Natural killer cell (primary cell): Measurements from ENCODE around the gene MECP2. TPM values are rescaled to one million over a fixed set of nuclear protein-coding genes. Genes with fewer than 3 reads are reported as not detected.
"Not testable (repeated sequence)": the region's sequence is repeated elsewhere in the genome, so short reads cannot be mapped to it uniquely, and the experiment has no call there.

Experiments used
- ATAC-seq, 3 donors: fragments of 150-1000 bp in 2 of 3; fragments of 200-7000 bp in 1 of 3; cut with Tn5 transposase; 1 replicate in 1 of 3; 2 replicates in 2 of 3; pipeline ENCODE4 v1.10.0; 2021; ENCODE audit warnings: mild to moderate bottlenecking in 2 of 3, moderate library complexity in 2 of 3
- DNase-seq, 2 donors: peaks; one replicate each; pipeline versions ENCODE4 v3.0.0 to v3.0.0-alpha.2; 2013 to 2021; ENCODE audit warnings: mixed read lengths in 1 of 2
- H3K27ac ChIP-seq: one replicate; pipeline ENCODE4 v1.5.1; 2013; ENCODE audit warnings: mild to moderate bottlenecking, low read length
- H3K27me3 ChIP-seq: one replicate; pipeline ENCODE4 v1.6.1; 2013; ENCODE audit warnings: low read length; ENCODE audit not compliant: control insufficient read depth, insufficient read depth
- H3K36me3 ChIP-seq: one replicate; pipeline ENCODE4 v1.6.1; 2013; ENCODE audit warnings: low read length; ENCODE audit not compliant: control insufficient read depth, insufficient read depth
- H3K4me1 ChIP-seq: one replicate; pipeline ENCODE4 v1.6.1; 2013; ENCODE audit warnings: low read length; ENCODE audit not compliant: control insufficient read depth, insufficient read depth
- H3K4me3 ChIP-seq: one replicate; pipeline ENCODE4 v1.5.1; 2013; ENCODE audit warnings: low read length
- H3K9me3 ChIP-seq: one replicate; pipeline ENCODE4 v1.6.1; 2013; ENCODE audit warnings: low read length; ENCODE audit not compliant: control insufficient read depth, insufficient read depth
- H3K27ac Mint-ChIP-seq, 2 donors: one replicate each; pipeline ENCODE4 v1.8.0; 2022; ENCODE audit warnings: mild to moderate bottlenecking in 2 of 2, mixed read lengths in 2 of 2, moderate library complexity in 1 of 2
- H3K27me3 Mint-ChIP-seq, 2 donors: one replicate each; pipeline ENCODE4 v1.8.0; 2022; ENCODE audit warnings: low read depth in 2 of 2, mixed read lengths in 2 of 2
- H3K36me3 Mint-ChIP-seq: one replicate; pipeline ENCODE4 v1.8.0; 2022; ENCODE audit warnings: mixed read lengths
- H3K4me1 Mint-ChIP-seq, 2 donors: one replicate each; pipeline ENCODE4 v1.8.0; 2022; ENCODE audit warnings: mixed read lengths in 2 of 2
- H3K4me3 Mint-ChIP-seq: one replicate; pipeline ENCODE4 v1.8.0; 2022; ENCODE audit warnings: mild to moderate bottlenecking, moderate library complexity, mixed read lengths
- H3K9me3 Mint-ChIP-seq, 2 donors: one replicate each; pipeline ENCODE4 v1.8.0; 2022; ENCODE audit warnings: mixed read lengths in 2 of 2
- CTCF ChIP-seq: fragments of 200-600 bp; IDR thresholded peaks from one replicate; pipeline ENCODE4 v1.8.0; 2022; ENCODE audit warnings: antibody characterized with exemption
- whole genome bisulfite sequencing: methylation state at CpG from one replicate; pipeline ENCODE4 v1.1.7; 2013; ENCODE audit warnings: missing lambda C conversion rate; ENCODE audit not compliant: insufficient coverage; 5-methylcytosine and 5-hydroxymethylcytosine counted together
- intact Hi-C: fragments of 100-400 bp; cut with micrococcal nuclease; formaldehyde crosslinking; loops from one replicate; pipeline ENCODE4 v1.14.2; 2022
- total RNA-seq, 4 donors: library from RNA; stranded (reverse); fragments of 120-200 nt in 1 of 4; gene quantifications; one replicate each; pipeline versions ENCODE4 v1.2.3 to v1.2.4, GENCODE V29; 2013 to 2022

Gene MECP2
- total RNA-seq, 3 donors from 2014 or later (not counting 1 experiment from before 2014, with no cell fraction given) = 177 to 198 (median 182) TPM

DNA sequence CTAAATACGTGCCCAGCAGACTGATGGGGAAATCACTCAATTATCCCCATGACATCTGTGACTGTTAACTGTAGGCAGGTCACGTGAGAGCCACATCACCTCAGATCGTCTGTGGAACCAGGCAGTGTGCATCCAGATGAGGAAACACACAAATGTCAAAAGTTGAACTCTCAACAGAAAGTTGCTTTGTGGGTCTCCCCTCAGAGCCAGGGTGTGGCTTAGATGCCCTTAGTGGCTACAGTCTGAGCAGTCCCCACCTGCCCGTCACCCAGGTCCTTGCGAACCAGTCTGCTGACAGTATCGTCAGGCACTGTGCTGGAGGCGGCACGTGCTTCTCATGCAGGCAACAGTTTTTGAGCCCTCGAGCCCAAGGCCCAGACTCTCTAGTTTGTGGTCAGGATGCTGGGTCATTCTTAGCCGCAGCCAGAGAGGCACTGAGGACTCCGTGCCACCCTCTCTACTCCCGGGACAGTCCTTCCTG, 114.2 kb downstream of the MECP2 start:
- 45% methylated on average over 12 of the region's 12 CpGs for WGBS
- no peak for TF ChIP-seq CTCF
- DNase-seq = peak in 1 of 2 donors; percentile 49
- H3K4me3 Mint-ChIP-seq = no peak overlapping the region
- Histone ChIP-seq H3K9me3 (no peaks in the 10 kb centered on the region), H3K4me3 (no peak overlapping the region), H3K27me3 (no peaks in the 10 kb centered on the region), H3K36me3 (no peaks in the 10 kb centered on the region), H3K4me1 (peaks cover 67% of the 10 kb centered on the region), H3K27ac (peak overlapping the region; percentile 42)
- peaks cover 0 to 6% of the 10 kb centered on the region in 2 donors for H3K27me3 Mint-ChIP-seq
- intact Hi-C loops = no loop called here
- no peaks in the 10 kb centered on the region for H3K36me3 Mint-ChIP-seq
- peaks cover 19 to 26% of the 10 kb centered on the region in 2 donors for H3K4me1 Mint-ChIP-seq
- H3K27ac Mint-ChIP-seq = no peak overlapping the region
- no peaks in the 10 kb centered on the region for H3K9me3 Mint-ChIP-seq
- ATAC-seq = peak in 1 of 3 donors; percentile 6

- H3K9me3 Mint-ChIP-seq = no peaks in the 10 kb centered on the region
- peaks cover 0 to 6% of the 10 kb centered on the region in 2 donors for H3K27me3 Mint-ChIP-seq
- H3K4me3 Mint-ChIP-seq = peak overlapping the region; percentile 47
- DNase-seq (peak in 1 of 2 donors; percentile 79), ATAC-seq (peak in 1 of 3 donors; percentile 12)
- H3K36me3 Mint-ChIP-seq = no peaks in the 10 kb centered on the region
- Histone ChIP-seq H3K27ac (peak overlapping the region; percentile 74), H3K9me3 (no peaks in the 10 kb centered on the region), H3K36me3 (no peaks in the 10 kb centered on the region), H3K27me3 (no peaks in the 10 kb centered on the region), H3K4me3 (peak overlapping the region; percentile 13), H3K4me1 (peaks cover 67% of the 10 kb centered on the region)
- peak overlapping the region; percentile 81 to 82 for H3K27ac Mint-ChIP-seq
- WGBS = 53% methylated on average over 49 of the region's 52 CpGs
- intact Hi-C loops = no loop called here
- TF ChIP-seq CTCF = no peak
- H3K4me1 Mint-ChIP-seq = peaks cover 19 to 26% of the 10 kb centered on the region in 2 donors
Observed at GRCh38 chrX:153981771-153982533, 115.6 kb downstream of the MECP2 start.

DNA sequence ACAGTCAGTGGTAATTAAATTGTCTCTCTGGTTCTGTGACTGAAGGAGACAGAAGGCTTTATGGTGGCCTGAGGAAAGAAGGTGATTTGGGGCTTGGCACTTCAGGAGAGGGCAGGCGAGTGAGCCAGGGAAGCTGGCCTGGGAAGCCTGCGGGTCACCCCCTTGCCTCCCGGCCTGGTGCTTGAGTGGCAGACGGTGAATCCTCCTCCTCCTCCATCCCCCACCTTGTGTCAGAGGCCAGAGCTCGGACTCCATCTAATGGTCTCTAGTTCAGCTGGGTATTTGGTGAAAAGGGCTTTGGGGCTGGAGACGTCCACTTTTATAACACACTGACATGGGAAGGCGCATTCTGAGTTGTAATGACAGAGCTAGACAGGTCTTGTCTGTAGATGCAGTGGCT, 116.3 kb downstream of the MECP2 start:
- peak in 1 of 2 donors; percentile 23 for DNase-seq
- Mint-ChIP-seq H3K4me1 (peaks cover 19 to 26% of the 10 kb centered on the region in 2 donors), H3K4me3 (peak overlapping the region; percentile 28), H3K27me3 (peaks cover 0 to 6% of the 10 kb centered on the region in 2 donors), H3K36me3 (no peaks in the 10 kb centered on the region), H3K9me3 (no peaks in the 10 kb centered on the region), H3K27ac (peak overlapping the region; percentile 81 to 82)
- no peak for TF ChIP-seq CTCF
- WGBS = 100% methylated on average over 1 of the region's 7 CpGs
- Histone ChIP-seq H3K4me3 (no peak overlapping the region), H3K4me1 (peaks cover 62% of the 10 kb centered on the region), H3K27ac (peak overlapping the region; percentile 74), H3K27me3 (no peaks in the 10 kb centered on the region), H3K36me3 (no peaks in the 10 kb centered on the region), H3K9me3 (no peaks in the 10 kb centered on the region)
- ATAC-seq = no peak
- intact Hi-C loops = no loop called here

DNA sequence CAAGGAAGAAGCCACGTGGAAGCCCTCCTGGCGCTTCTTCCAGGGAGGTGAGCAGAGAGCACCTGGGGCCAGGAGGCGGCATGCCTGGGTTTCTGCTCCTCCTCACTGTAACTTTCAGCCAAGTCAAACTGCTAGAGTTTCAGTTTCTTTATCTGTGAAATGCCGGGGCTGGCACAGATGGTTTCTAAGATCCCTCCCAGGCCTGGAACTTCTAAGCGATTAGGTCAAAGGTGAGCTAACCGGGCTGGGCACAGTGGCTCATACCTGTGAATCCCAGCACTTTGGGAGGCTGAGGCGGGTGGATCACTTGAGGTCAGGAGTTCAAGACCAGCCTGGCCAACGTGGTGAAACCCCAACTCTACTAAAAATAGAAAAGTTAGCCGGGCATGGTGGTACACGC, 117.1 kb downstream of the MECP2 start:
- H3K27me3 Mint-ChIP-seq, H3K9me3 Mint-ChIP-seq, H3K4me3 ChIP-seq, H3K27me3 ChIP-seq, H3K36me3 ChIP-seq, H3K9me3 ChIP-seq, intact Hi-C loops, H3K36me3 Mint-ChIP-seq: not testable (repeated sequence)
- Mint-ChIP-seq H3K4me3 (peak overlapping the region; percentile 74), H3K4me1 (peaks cover 19 to 26% of the 10 kb centered on the region in 2 donors), H3K27ac (peak overlapping the region; percentile 81 to 82)
- H3K27ac ChIP-seq = peak overlapping the region; percentile 74
- WGBS = 11% methylated on average over 5 of the region's 10 CpGs
- peaks cover 54% of the 10 kb centered on the region for H3K4me1 ChIP-seq
- ATAC-seq (peak; percentile 66 to 69 (median 66)), DNase-seq (peak in 1 of 2 donors; percentile 54)
